HL-60 (cell line): ENCODE measurements around the gene ITIH1.

Experiments
- DNase-seq, 2 experiments: peaks; one replicate each; pipeline ENCODE4 v3.0.0-alpha.2; 2010 to 2020; ENCODE audit warnings: low read depth in 1 of 2, low spot score in 1 of 2
- H3K27ac ChIP-seq: fragments of 250-450 bp; sonication (Bioruptor Pico); replicated peaks from 2 replicates; pipeline ENCODE4 v1.5.1; 2020; ENCODE audit warnings: mild to moderate bottlenecking, moderate library complexity
- H3K27me3 ChIP-seq: fragments of 250-450 bp; sonication (Bioruptor Pico); 2 replicates; pipeline ENCODE4 v1.5.1; 2021; ENCODE audit warnings: mild to moderate bottlenecking, moderate library complexity; ENCODE audit not compliant: insufficient read depth, poor library complexity, severe bottlenecking
- H3K4me3 ChIP-seq: replicated peaks from 2 replicates; pipeline ENCODE4 v1.5.1; 2011; ENCODE audit warnings: mild to moderate bottlenecking, control low read depth, low read length; ENCODE audit not compliant: insufficient read depth
- GABPA ChIP-seq: IDR thresholded peaks from 2 replicates; pipeline ENCODE4 v1.6.1; 2012; ENCODE audit warnings: low read depth
- POLR2AphosphoS5 ChIP-seq: IDR thresholded peaks from 2 replicates; pipeline ENCODE4 v1.6.1; 2012; ENCODE audit warnings: low read depth
- SPI1 ChIP-seq: IDR thresholded peaks from 2 replicates; pipeline ENCODE4 v1.6.1; 2012; ENCODE audit warnings: low read depth, mild to moderate bottlenecking, borderline replicate concordance
- TF ChIP-seq, protein P1 (sequence below): IDR thresholded peaks from 2 replicates; pipeline ENCODE4 v1.6.1; 2012; ENCODE audit warnings: low read depth; ENCODE audit not compliant: insufficient replicate concordance
- TF ChIP-seq, protein P2 (sequence below): IDR thresholded peaks from one replicate; pipeline ENCODE4 v1.5.1; 2011; ENCODE audit warnings: low read length, control low read depth, inconsistent platforms; ENCODE audit not compliant: insufficient read depth

Gene ITIH1

DNA sequence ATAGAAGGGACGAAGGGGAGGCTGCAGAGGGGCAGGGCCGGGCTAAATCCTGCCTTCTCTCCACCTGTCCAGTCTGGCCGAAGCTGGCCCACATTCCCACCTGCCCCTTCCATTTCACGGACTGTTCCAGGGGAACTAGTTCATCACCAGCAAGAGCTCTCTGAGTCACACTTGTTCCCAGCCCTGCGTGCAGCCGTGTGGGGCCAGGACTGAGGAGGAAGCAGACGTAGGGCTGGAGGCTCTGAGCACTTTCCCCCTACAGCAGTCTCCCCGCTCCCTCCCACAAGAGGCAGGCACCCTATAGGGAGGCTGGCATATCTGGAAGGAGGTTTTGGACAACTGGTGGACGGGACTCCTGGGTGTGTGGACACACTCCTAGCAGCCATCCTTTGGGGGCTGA, 50.0 kb downstream of the ITIH1 start:
- TF ChIP-seq POLR2AphosphoS5 (no peak), SPI1 (no peak), GABPA (no peak)
- TF ChIP-seq, protein P1, sequence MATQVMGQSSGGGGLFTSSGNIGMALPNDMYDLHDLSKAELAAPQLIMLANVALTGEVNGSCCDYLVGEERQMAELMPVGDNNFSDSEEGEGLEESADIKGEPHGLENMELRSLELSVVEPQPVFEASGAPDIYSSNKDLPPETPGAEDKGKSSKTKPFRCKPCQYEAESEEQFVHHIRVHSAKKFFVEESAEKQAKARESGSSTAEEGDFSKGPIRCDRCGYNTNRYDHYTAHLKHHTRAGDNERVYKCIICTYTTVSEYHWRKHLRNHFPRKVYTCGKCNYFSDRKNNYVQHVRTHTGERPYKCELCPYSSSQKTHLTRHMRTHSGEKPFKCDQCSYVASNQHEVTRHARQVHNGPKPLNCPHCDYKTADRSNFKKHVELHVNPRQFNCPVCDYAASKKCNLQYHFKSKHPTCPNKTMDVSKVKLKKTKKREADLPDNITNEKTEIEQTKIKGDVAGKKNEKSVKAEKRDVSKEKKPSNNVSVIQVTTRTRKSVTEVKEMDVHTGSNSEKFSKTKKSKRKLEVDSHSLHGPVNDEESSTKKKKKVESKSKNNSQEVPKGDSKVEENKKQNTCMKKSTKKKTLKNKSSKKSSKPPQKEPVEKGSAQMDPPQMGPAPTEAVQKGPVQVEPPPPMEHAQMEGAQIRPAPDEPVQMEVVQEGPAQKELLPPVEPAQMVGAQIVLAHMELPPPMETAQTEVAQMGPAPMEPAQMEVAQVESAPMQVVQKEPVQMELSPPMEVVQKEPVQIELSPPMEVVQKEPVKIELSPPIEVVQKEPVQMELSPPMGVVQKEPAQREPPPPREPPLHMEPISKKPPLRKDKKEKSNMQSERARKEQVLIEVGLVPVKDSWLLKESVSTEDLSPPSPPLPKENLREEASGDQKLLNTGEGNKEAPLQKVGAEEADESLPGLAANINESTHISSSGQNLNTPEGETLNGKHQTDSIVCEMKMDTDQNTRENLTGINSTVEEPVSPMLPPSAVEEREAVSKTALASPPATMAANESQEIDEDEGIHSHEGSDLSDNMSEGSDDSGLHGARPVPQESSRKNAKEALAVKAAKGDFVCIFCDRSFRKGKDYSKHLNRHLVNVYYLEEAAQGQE = no peak
- TF ChIP-seq, protein P2, sequence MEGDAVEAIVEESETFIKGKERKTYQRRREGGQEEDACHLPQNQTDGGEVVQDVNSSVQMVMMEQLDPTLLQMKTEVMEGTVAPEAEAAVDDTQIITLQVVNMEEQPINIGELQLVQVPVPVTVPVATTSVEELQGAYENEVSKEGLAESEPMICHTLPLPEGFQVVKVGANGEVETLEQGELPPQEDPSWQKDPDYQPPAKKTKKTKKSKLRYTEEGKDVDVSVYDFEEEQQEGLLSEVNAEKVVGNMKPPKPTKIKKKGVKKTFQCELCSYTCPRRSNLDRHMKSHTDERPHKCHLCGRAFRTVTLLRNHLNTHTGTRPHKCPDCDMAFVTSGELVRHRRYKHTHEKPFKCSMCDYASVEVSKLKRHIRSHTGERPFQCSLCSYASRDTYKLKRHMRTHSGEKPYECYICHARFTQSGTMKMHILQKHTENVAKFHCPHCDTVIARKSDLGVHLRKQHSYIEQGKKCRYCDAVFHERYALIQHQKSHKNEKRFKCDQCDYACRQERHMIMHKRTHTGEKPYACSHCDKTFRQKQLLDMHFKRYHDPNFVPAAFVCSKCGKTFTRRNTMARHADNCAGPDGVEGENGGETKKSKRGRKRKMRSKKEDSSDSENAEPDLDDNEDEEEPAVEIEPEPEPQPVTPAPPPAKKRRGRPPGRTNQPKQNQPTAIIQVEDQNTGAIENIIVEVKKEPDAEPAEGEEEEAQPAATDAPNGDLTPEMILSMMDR = no peak
- Histone ChIP-seq H3K27ac (no peak overlapping the region), H3K4me3 (no peak overlapping the region), H3K27me3 (no peaks in the 10 kb centered on the region)
- DNase-seq = peak in 1 of 2 experiments; percentile 59

GRCh38 chr3:52827866-52828376, 50.5 kb downstream of the ITIH1 start:
- no peak for TF ChIP-seq SPI1
- no peak for TF ChIP-seq GABPA
- TF ChIP-seq, protein P2 = no peak
- no peak for TF ChIP-seq POLR2AphosphoS5
- TF ChIP-seq, protein P1 = no peak
- no peak overlapping the region for H3K4me3 ChIP-seq
- no peaks in the 10 kb centered on the region for H3K27me3 ChIP-seq
- H3K27ac ChIP-seq = no peak overlapping the region
- DNase-seq = no peak

- Histone ChIP-seq H3K27ac (no peak overlapping the region), H3K4me3 (no peak overlapping the region), H3K27me3 (no peaks in the 10 kb centered on the region)
- no peak for DNase-seq
- TF ChIP-seq GABPA = no peak
- TF ChIP-seq, protein P1 = no peak
These were observed 52.1 kb downstream of the ITIH1 start for GRCh38 chr3:52829482-52829881.

DNA sequence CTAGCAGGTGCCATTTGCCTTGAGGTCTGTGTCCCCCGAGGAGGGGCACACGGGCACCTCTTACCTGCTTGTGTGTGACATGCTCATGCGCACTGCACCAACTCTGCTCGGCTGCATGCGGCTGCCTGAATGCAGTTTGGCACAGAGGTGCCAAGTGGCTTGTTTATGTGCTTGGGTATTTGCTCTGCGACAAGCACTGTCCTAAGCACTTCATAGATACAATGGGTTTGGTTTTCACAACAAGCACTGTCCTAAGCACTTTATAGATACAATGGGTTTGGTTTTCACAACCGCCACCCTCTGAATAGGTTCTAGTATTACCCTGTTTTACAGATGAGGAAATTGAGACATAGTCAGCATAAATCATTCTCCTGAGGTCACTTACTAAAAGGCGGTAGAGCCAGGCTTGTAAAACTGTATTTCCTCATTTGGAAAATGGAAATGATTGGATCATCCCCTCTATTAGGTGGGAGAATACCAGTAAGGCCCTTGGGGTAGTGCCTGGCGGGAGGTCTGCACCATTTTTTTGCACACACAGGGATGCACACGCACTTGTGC, 52.6 kb downstream of the ITIH1 start:
- DNase-seq = no peak
- Histone ChIP-seq H3K27ac (no peak overlapping the region), H3K4me3 (no peak overlapping the region), H3K27me3 (no peaks in the 10 kb centered on the region)
- TF ChIP-seq POLR2AphosphoS5 (no peak), GABPA (no peak), SPI1 (no peak)
- TF ChIP-seq, protein P2 = no peak
- TF ChIP-seq, protein P1 = no peak
